HEK293 (cell line): Measurements from ENCODE around the gene ITGA2.

Source experiments
- ATF2 ChIP-seq: fragments of 450-650 bp; formaldehyde crosslinking; IDR thresholded peaks from 2 replicates; pipeline ENCODE4 v1.5.1; 2016; ENCODE audit warnings: missing biosample characterization, missing genetic modification characterization, low read depth
- BCL11A ChIP-seq: fragments of 450-650 bp; formaldehyde crosslinking; IDR thresholded peaks from 2 replicates; pipeline ENCODE4 v1.5.1; 2016; ENCODE audit warnings: low read depth, missing biosample characterization, missing genetic modification characterization
- GFI1B ChIP-seq: fragments of 450-650 bp; formaldehyde crosslinking; IDR thresholded peaks from 2 replicates; pipeline ENCODE4 v1.5.1; 2016; ENCODE audit warnings: missing biosample characterization, missing genetic modification characterization
- GLI2 ChIP-seq: fragments of 450-650 bp; formaldehyde crosslinking; IDR thresholded peaks from 2 replicates; pipeline ENCODE4; 2017; ENCODE audit warnings: missing biosample characterization, missing genetic modification characterization, low read depth, borderline replicate concordance
- OVOL3 ChIP-seq: fragments of 450-650 bp; formaldehyde crosslinking; IDR thresholded peaks from 2 replicates; pipeline ENCODE4 v1.5.1; 2016; ENCODE audit warnings: missing biosample characterization, missing genetic modification characterization
- YY1 ChIP-seq: fragments of 450-650 bp; formaldehyde crosslinking; IDR thresholded peaks from 2 replicates; pipeline ENCODE4 v1.5.1; 2018; ENCODE audit warnings: missing biosample characterization, missing genetic modification characterization
- ZBTB7A ChIP-seq: fragments of 450-650 bp; formaldehyde crosslinking; IDR thresholded peaks from 2 replicates; pipeline ENCODE4 v1.5.1; 2016; ENCODE audit warnings: low read depth, missing biosample characterization, missing genetic modification characterization
- ZBTB8A ChIP-seq: fragments of 450-650 bp; formaldehyde crosslinking; IDR thresholded peaks from 2 replicates; pipeline ENCODE4 v1.5.1; 2016; ENCODE audit warnings: missing biosample characterization, missing genetic modification characterization
- ZNF112 ChIP-seq: fragments of 450-650 bp; formaldehyde crosslinking; IDR thresholded peaks from 2 replicates; pipeline ENCODE4 v1.5.0; 2017; ENCODE audit warnings: missing biosample characterization, missing genetic modification characterization
- ZNF23 ChIP-seq: fragments of 450-650 bp; formaldehyde crosslinking; IDR thresholded peaks from 2 replicates; pipeline ENCODE4 v1.5.1; 2016; ENCODE audit warnings: missing biosample characterization, missing genetic modification characterization, borderline replicate concordance
- ZNF24 ChIP-seq: fragments of 450-650 bp; formaldehyde crosslinking; IDR thresholded peaks from 2 replicates; pipeline ENCODE4 v1.5.1; 2016; ENCODE audit warnings: missing biosample characterization, missing genetic modification characterization
- ZNF266 ChIP-seq: fragments of 450-650 bp; formaldehyde crosslinking; IDR thresholded peaks from 2 replicates; pipeline ENCODE4 v1.5.1; 2016; ENCODE audit warnings: missing biosample characterization, missing genetic modification characterization, low read depth
- ZNF280D ChIP-seq: fragments of 450-650 bp; formaldehyde crosslinking; IDR thresholded peaks from 2 replicates; pipeline ENCODE4 v1.5.1; 2016; ENCODE audit warnings: missing biosample characterization, missing genetic modification characterization
- ZNF292 ChIP-seq: fragments of 450-650 bp; formaldehyde crosslinking; IDR thresholded peaks from 2 replicates; pipeline ENCODE4 v1.5.1; 2016; ENCODE audit warnings: low read depth, missing biosample characterization, missing genetic modification characterization, borderline replicate concordance
- ZNF350 ChIP-seq: fragments of 450-650 bp; formaldehyde crosslinking; IDR thresholded peaks from 2 replicates; pipeline ENCODE4 v1.5.0; 2017; ENCODE audit warnings: missing biosample characterization, mild to moderate bottlenecking, missing genetic modification characterization
- ZNF558 ChIP-seq: fragments of 450-650 bp; formaldehyde crosslinking; IDR thresholded peaks from 2 replicates; pipeline ENCODE4 v1.5.1; 2016; ENCODE audit warnings: missing biosample characterization, missing genetic modification characterization
- ZNF600 ChIP-seq: fragments of 450-650 bp; formaldehyde crosslinking; IDR thresholded peaks from 2 replicates; pipeline ENCODE4 v1.5.1; 2016; ENCODE audit warnings: missing biosample characterization, missing genetic modification characterization
- ZNF639 ChIP-seq: fragments of 450-650 bp; formaldehyde crosslinking; IDR thresholded peaks from 2 replicates; pipeline ENCODE4 v1.5.1; 2016; ENCODE audit warnings: missing biosample characterization, missing genetic modification characterization
- ZNF645 ChIP-seq: fragments of 450-650 bp; formaldehyde crosslinking; IDR thresholded peaks from 2 replicates; pipeline ENCODE4; 2016; ENCODE audit warnings: missing biosample characterization, missing genetic modification characterization
- ZNF658 ChIP-seq: fragments of 450-650 bp; formaldehyde crosslinking; IDR thresholded peaks from 2 replicates; pipeline ENCODE4; 2016; ENCODE audit warnings: missing biosample characterization, missing genetic modification characterization
- ZNF692 ChIP-seq: fragments of 450-650 bp; formaldehyde crosslinking; IDR thresholded peaks from 2 replicates; pipeline ENCODE4 v1.5.1; 2016; ENCODE audit warnings: missing biosample characterization, missing genetic modification characterization
- TF ChIP-seq, protein P1 (sequence below): fragments of 450-650 bp; formaldehyde crosslinking; IDR thresholded peaks from 2 replicates; pipeline ENCODE4 v1.5.1; 2016; ENCODE audit warnings: missing biosample characterization, missing genetic modification characterization, borderline replicate concordance
- TF ChIP-seq, protein P2 (sequence below): fragments of 450-650 bp; formaldehyde crosslinking; IDR thresholded peaks from 2 replicates; pipeline ENCODE4 v1.5.1; 2017; ENCODE audit warnings: missing biosample characterization, mild to moderate bottlenecking, missing genetic modification characterization, moderate library complexity
- TF ChIP-seq, protein P3 (sequence below): fragments of 450-650 bp; formaldehyde crosslinking; IDR thresholded peaks from 2 replicates; pipeline ENCODE4 v1.5.1; 2017; ENCODE audit warnings: missing biosample characterization, missing genetic modification characterization

ITGA2 gene

DNA sequence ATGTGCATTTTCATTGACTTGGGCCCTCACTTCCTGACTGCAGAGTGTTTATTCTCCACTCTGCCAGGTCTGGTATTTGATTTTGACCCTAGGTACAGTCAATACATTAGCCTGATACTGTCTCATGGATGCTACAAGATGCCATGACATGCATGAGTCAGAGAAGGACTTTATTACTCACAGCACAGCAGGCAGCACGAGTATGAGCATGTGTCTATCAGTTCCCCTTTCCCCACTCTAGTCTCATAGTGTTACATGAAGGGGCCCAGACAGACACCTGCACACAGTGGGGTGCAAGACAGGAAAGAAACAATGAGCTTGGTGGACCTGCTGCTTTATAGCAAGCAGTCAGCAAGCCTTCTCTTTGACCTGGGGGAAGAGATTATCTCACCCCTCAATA is 19.6 kb downstream of the ITGA2 start (continued):
- TF ChIP-seq ZNF280D (tag by site-specific recombination) (no peak), ZNF639 (tag by site-specific recombination) (no peak), GLI2 (tag by site-specific recombination) (no peak), ATF2 (tag by site-specific recombination) (no peak), ZNF558 (tag by site-specific recombination) (peak; percentile 18; the same call in 1 of the 2 replicates), ZBTB7A (tag by site-specific recombination) (no peak), GFI1B (tag by site-specific recombination) (peak; percentile 35; the same call in 1 of the 2 replicates), ZNF112 (tag by site-specific recombination) (no peak), ZNF350 (no peak), BCL11A (tag by site-specific recombination) (no peak), YY1 (tag by site-specific recombination) (no peak), ZNF658 (tag by site-specific recombination) (no peak), ZNF266 (tag by site-specific recombination) (peak; percentile 100), ZNF23 (no peak), ZNF692 (tag by site-specific recombination) (peak; percentile 61), ZNF292 (tag by site-specific recombination) (no peak), ZBTB8A (tag by site-specific recombination) (0 out of 2 replicates have a peak, but pooled peaks have one; percentile 21), ZNF645 (tag by site-specific recombination) (no peak), ZNF600 (peak; percentile 74), ZNF24 (tag by site-specific recombination) (0 out of 2 replicates have a peak, but pooled peaks have one; percentile 19), OVOL3 (tag by site-specific recombination) (no peak)
- TF ChIP-seq, protein P1, sequence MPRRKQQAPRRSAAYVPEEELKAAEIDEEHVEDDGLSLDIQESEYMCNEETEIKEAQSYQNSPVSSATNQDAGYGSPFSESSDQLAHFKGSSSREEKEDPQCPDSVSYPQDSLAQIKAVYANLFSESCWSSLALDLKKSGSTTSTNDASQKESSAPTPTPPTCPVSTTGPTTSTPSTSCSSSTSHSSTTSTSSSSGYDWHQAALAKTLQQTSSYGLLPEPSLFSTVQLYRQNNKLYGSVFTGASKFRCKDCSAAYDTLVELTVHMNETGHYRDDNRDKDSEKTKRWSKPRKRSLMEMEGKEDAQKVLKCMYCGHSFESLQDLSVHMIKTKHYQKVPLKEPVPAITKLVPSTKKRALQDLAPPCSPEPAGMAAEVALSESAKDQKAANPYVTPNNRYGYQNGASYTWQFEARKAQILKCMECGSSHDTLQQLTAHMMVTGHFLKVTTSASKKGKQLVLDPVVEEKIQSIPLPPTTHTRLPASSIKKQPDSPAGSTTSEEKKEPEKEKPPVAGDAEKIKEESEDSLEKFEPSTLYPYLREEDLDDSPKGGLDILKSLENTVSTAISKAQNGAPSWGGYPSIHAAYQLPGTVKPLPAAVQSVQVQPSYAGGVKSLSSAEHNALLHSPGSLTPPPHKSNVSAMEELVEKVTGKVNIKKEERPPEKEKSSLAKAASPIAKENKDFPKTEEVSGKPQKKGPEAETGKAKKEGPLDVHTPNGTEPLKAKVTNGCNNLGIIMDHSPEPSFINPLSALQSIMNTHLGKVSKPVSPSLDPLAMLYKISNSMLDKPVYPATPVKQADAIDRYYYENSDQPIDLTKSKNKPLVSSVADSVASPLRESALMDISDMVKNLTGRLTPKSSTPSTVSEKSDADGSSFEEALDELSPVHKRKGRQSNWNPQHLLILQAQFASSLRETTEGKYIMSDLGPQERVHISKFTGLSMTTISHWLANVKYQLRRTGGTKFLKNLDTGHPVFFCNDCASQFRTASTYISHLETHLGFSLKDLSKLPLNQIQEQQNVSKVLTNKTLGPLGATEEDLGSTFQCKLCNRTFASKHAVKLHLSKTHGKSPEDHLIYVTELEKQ (tag by site-specific recombination): 0 out of 2 replicates have a peak, but pooled peaks have one; percentile 37
- TF ChIP-seq, protein P2, sequence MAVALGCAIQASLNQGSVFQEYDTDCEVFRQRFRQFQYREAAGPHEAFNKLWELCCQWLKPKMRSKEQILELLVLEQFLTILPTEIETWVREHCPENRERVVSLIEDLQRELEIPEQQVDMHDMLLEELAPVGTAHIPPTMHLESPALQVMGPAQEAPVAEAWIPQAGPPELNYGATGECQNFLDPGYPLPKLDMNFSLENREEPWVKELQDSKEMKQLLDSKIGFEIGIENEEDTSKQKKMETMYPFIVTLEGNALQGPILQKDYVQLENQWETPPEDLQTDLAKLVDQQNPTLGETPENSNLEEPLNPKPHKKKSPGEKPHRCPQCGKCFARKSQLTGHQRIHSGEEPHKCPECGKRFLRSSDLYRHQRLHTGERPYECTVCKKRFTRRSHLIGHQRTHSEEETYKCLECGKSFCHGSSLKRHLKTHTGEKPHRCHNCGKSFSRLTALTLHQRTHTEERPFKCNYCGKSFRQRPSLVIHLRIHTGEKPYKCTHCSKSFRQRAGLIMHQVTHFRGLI (tag by site-specific recombination): no peak
- TF ChIP-seq, protein P3, sequence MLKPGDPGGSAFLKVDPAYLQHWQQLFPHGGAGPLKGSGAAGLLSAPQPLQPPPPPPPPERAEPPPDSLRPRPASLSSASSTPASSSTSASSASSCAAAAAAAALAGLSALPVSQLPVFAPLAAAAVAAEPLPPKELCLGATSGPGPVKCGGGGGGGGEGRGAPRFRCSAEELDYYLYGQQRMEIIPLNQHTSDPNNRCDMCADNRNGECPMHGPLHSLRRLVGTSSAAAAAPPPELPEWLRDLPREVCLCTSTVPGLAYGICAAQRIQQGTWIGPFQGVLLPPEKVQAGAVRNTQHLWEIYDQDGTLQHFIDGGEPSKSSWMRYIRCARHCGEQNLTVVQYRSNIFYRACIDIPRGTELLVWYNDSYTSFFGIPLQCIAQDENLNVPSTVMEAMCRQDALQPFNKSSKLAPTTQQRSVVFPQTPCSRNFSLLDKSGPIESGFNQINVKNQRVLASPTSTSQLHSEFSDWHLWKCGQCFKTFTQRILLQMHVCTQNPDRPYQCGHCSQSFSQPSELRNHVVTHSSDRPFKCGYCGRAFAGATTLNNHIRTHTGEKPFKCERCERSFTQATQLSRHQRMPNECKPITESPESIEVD (tag by site-specific recombination): peak; percentile 33; the same call in 1 of the 2 replicates
